GM21526 (cell line): ENCODE results near the gene ECD.

Source experiments
- ATAC-seq: cut with Tn5 transposase; IDR thresholded peaks from one replicate; pipeline ENCODE4 v1.9.1; 2021; ENCODE audit warnings: moderate library complexity; ENCODE audit not compliant: unreplicated experiment, low FRiP score

ECD gene

DNA sequence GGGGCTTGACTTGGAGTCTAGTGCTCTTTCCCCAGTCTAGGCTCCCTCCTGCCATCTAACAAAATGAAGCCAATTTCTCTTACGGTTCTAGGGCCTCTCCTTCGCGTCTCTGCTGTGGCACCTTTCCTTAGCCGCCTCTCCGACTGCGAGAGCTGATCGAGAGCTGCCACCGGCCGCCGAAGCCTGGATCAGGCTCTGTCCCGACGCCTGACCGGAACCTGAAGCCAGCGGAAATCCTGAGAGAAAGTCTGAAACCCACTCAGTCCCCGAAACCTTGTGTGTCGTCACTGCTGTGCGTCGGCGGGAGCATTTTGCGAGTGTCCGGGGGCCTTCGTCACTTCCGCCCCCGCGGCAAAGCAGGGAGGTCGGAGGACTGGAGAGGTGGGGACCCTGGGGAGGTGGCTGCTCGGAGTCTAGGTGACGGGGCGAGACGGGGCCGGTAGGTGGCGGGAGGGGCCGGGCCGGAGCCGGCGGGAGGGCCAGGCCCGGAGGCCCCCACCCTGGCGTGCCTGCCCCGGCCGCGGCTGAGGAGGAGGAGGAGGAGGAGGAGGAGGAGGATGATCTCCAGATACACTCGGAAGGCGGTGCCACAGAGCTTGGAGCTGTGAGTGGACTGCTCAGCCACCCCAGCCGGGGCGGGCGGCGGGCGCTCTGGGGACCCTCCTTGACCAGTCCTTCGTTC is at the start of gene ECD, which contains the start of gene FAM149B1:
Gene ECD, minus strand, starts transcription at position 226 of the 682 bp plus-strand sequence. CDS start 4,071 bp downstream, outside the sequence.
Gene FAM149B1, plus strand, starts transcription at position 337 of the 682 bp plus-strand sequence. Its CDS starts 221 bp downstream, at position 558.
- peak; percentile 91 for ATAC-seq

DNA sequence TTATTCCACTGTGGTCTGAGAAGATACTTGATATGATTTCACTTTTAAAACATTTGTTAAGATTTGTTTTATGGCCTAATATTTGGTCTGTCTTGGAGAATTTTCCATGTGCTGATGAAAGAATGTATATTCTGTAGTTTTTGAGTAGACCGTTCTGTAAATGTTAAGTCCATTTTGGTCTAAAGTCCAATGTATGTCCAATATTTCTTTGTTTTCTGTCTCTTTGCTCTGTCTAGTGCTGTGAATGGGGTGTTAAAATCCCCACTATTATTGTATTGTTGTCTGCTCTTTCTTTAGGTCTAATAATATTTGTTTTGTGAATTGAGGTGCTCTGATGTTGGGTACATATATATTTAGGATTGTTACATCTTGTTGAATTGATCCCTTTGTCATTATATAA is 47.9 kb upstream of the ECD start:
- ATAC-seq = no peak

GRCh38 chr10:73211106-73211811 is 43.5 kb upstream of the ECD start:
- ATAC-seq = no peak

DNA sequence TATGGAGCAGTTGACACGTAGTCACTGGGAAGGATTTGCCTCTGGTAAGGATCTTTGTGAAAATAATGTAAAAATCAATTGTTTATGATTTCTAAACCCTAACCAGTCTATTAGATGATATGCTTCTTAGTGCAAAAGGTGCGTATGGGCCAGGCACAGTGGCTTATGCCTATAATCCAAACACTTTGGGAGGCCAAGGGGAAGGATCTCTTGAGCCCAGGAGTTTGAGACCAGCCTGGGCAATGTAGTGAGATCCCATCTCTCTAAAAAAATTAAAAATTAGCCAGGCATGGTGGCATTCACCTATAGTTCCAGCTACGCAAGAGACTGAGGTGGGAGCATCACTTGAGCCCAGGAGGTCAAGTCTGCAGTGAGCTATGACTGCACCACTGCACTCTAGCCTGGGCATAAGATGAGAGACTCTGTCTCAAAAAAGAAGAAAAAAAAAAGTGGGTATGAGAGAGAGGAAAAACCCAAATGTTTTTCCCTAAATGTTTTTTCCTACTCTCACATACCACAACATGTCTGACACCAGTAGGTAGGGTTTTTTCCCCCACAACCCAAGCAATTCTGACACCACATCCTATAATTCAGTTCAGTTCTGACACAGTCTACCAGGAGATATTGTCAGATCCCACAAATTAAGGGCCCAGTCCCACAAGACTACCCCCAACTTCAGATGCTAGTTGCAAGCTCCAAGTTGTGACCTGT is 42.7 kb upstream of the ECD start:
- no peak for ATAC-seq

- ATAC-seq = no peak
These were observed 41.9 kb upstream of the ECD start for GRCh38 chr10:73209705-73210104.

DNA sequence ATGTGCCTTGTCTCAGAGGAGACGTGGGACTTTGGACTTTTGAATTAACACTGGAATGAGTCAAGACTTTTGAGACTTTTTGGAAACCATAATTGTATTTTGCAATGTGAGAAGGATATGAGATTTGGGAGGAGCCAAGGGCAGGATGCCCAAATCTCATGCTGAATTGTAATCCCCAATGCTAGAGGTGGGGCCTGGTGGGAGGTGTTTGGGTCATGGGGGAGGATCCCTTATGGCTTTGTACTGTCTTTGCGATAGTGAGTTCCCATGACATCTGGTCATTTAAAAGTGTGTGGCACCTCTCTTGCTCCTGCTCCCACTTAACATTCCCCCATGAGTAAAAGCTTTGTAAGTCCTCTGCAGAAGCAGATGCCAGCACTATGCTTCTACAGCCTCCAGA is 40.1 kb upstream of the ECD start:
- no peak for ATAC-seq

DNA sequence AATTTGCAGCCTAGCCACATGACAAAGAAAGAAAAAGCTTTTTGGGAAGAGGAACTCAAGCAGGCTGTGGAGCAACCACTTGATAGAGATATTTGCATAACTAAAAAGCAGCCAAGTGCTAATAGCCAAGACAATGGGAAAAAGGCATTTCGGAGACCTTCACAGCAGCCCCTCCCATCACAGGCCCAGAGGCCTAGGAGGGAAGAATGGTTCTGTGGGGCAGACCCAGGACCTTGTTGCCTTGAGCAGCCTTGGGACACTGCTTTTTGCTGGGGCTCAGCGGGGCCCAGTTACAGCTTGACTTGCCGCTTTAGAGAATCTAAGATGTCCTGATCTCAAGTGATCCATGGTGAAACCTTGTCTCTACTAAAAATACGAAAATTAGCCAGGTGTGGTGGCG is 38.6 kb upstream of the ECD start:
- ATAC-seq = no peak

GRCh38 chr10:73205890-73206289 is 38.1 kb upstream of the ECD start:
- ATAC-seq = no peak

DNA sequence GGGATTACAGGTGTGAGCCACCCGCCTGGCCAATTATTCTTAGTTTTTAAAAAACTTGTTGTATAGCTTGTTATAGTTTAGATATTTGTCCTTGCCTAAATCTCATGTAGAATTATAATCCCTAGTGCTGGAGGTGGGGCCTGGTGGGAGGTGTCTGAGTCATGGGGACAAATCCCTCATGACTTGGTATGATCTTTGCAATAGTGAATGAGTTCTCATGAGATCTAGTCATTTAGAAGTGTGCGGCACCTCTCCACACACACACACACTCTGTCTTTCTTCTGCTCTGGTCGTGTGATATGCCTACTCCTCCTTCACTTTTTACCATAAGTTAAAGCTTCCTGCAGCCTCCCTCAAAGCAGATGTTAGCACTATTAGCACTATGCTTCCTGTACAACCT is 37.3 kb upstream of the ECD start:
- ATAC-seq = no peak

- no peak for ATAC-seq
These were observed 22.4 kb upstream of the ECD start for GRCh38 chr10:73190188-73190587.

- ATAC-seq = no peak
These were observed 18.5 kb upstream of the ECD start for GRCh38 chr10:73186266-73186665.

DNA sequence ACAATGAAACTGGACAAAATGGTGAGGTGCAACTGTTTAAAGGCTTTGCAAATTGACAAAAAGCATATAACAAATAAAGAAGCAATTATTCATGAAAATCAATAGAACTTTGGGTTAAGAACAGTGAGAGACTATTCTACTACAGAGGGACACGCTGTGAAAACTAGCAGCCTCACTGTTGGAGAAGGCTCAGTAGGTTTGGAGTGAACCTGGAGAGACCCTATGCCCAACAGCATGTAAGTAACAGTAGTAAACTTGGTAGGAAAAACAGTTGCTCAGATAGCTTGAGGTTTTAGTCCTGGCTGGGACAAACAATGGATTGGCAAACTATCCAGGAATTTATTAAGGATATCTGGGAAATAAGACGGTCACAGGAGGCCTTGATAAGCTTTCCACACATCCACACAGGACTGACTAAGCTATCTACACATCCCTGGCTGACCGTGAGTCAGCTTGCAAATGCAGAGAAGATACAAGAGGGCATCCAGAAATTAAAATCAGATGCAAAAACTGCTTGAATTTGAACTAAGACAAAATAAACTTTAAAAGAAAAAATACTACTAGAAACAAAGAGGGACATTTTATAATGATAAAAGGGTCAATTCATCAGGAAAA is 16.0 kb upstream of the ECD start:
- no peak for ATAC-seq

GRCh38 chr10:73182568-73182967 is 14.8 kb upstream of the ECD start:
- no peak for ATAC-seq

DNA sequence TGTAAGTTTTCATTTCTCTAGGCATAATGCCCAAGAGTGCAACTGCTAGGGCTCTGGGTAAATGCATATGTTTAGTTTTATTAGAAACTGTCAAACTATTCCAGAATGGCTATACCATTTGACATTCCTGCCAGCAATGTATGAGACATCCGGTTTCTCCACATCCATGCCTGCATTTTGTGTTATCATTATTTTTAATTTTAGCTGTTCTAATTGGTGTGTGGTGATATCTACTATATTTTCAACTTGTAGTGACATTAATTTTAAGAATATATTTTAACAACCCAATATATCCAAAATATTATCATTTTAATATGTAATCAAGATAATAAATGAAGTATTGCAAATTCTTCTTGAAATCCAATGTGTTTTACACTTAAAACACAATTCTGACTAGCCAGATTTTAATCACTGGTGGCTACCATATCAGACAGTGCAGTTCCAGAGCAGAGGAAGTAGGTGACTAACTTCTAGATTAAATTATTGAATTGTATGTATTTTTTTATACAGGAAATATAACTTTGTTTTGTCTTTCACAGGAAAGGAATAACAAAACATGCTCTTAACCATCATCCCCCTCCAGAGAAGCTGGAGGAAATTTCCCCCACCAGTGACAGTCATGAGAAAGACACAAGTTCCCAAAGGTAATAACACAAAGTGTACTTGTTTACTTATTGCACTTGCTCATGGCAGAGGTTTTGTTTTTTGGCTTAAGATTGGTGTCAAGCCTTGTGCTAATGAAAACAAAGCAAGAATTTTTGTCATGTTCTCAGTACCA is 6.5 kb upstream of the ECD start:
- ATAC-seq = no peak

- no peak for ATAC-seq
These were observed 5.1 kb upstream of the ECD start for GRCh38 chr10:73172867-73173266.

- ATAC-seq = no peak
These were observed 1.5 kb upstream of the ECD start for GRCh38 chr10:73169320-73169719.

- peak; percentile 24 for ATAC-seq
These were observed 626 bp upstream of the ECD start for GRCh38 chr10:73168465-73168803.

DNA sequence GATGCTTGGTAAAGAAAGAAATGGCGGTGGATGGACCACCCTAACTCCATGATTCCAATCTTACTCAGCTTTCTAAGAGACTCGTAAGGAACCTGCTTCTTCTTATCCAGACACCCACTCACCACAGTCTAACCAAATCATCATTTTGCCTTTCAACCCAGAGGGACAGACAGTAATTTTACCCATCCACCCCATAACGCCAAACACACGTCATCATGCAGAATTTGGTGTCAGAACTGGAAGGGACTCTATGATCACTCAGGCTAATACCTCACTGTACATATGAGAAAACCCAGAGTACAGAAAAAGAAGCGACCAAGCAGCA is 388 bp downstream of the ECD start:
- no peak for ATAC-seq

GRCh38 chr10:73166972-73167371 is 836 bp downstream of the ECD start:
- no peak for ATAC-seq

GRCh38 chr10:73163096-73163495 is 4.7 kb downstream of the ECD start:
- no peak for ATAC-seq

GRCh38 chr10:73161662-73162061 is 6.1 kb downstream of the ECD start:
- no peak for ATAC-seq
